Right lobe of liver (tissue), 4 donors: ENCODE data around the gene WDHD1.

ENCODE experiments used
- CTCF ChIP-seq, 4 donors: fragments of 200-600 bp in 3 of 4; fragments of 450-650 bp in 1 of 4; IDR thresholded peaks; one replicate each; pipeline versions ENCODE4 v1.5.1 to v1.8.0; 2016 to 2022; ENCODE audit warnings: antibody characterized with exemption in 4 of 4, mild to moderate bottlenecking in 2 of 4
- POLR2A ChIP-seq: fragments of 450-650 bp; IDR thresholded peaks from one replicate; pipeline ENCODE4 v1.6.1; 2017; ENCODE audit warnings: antibody characterized with exemption, mild to moderate bottlenecking
- donor health status: DM: no; HTN: no; CAD: no.
- donor health status: DM: no; HTN: no; CAD: no.
- donor health status: DM: no; HTN: yes; CAD: no.

GRCh38 chr14:54899573-54899972, 127.3 kb downstream of the WDHD1 start:
- TF ChIP-seq CTCF (IDR thresholded peaks at IDR 0.05): no peak
- TF ChIP-seq POLR2A: no peak
